GM12865 (cell line): Measurements from ENCODE around the gene BLOC1S4.

ENCODE experiments used
- DNase-seq: peaks from one replicate; pipeline ENCODE4 v3.0.0; 2010; ENCODE audit warnings: low read depth
- H3K4me3 ChIP-seq: 2 replicates; pipeline ENCODE4 v1.5.1; 2011; ENCODE audit warnings: mild to moderate bottlenecking, low read depth, low read length, control low read depth
- CTCF ChIP-seq: IDR thresholded peaks from 2 replicates; pipeline ENCODE4 v1.5.1; 2011; ENCODE audit warnings: low read length, control low read depth, low read depth, inconsistent platforms; ENCODE audit not compliant: insufficient read depth; ENCODE audit errors: missing control alignments

BLOC1S4 gene

GRCh38 chr4:6742507-6742906, 26.5 kb downstream of the BLOC1S4 start:
- no peak overlapping the region for H3K4me3 ChIP-seq
- no peak for TF ChIP-seq CTCF
- no peak for DNase-seq

GRCh38 chr4:6742989-6743388, 27.0 kb downstream of the BLOC1S4 start:
- no peak for TF ChIP-seq CTCF
- H3K4me3 ChIP-seq: no peak overlapping the region
- no peak for DNase-seq

- DNase-seq: no peak
- no peak overlapping the region for H3K4me3 ChIP-seq
- no peak for TF ChIP-seq CTCF
These were observed 30.8 kb downstream of the BLOC1S4 start for GRCh38 chr4:6746721-6747293.

GRCh38 chr4:6747294-6748051, 31.5 kb downstream of the BLOC1S4 start:
- DNase-seq: no peak
- no peak for TF ChIP-seq CTCF
- H3K4me3 ChIP-seq: no peak overlapping the region

- no peak overlapping the region for H3K4me3 ChIP-seq
- no peak for DNase-seq
- TF ChIP-seq CTCF: no peak
These were observed 32.3 kb downstream of the BLOC1S4 start for GRCh38 chr4:6748286-6748685.

GRCh38 chr4:6749340-6750171, 33.6 kb downstream of the BLOC1S4 start:
- TF ChIP-seq CTCF: no peak
- no peak overlapping the region for H3K4me3 ChIP-seq
- no peak for DNase-seq
